OCI-LY1 (cell line): ENCODE measurements around the gene SNRNP48.

Experiments
- H2AFZ ChIP-seq: fragments of 200-600 bp; sonication (generic), shearing (Covaris generic); 2 replicates; pipeline ENCODE4 v1.6.0; 2014; ENCODE audit warnings: antibody characterized with exemption, mild to moderate bottlenecking, low read length
- H3F3A ChIP-seq: fragments of 200-600 bp; sonication (generic), shearing (Covaris generic); 2 replicates; pipeline ENCODE4 v1.6.0; 2014; ENCODE audit warnings: mild to moderate bottlenecking, antibody characterized with exemption, low read length, moderate library complexity; ENCODE audit not compliant: insufficient read depth
- H3K27ac ChIP-seq: fragments of 200-600 bp; sonication (generic); 2 replicates; pipeline ENCODE4 v1.5.1; 2014; ENCODE audit warnings: low read length, mixed run types, mild to moderate bottlenecking, low read depth; ENCODE audit not compliant: poor library complexity, severe bottlenecking
- H3K27me3 ChIP-seq: fragments of 200-600 bp; sonication (generic); 2 replicates; pipeline ENCODE4 v1.6.0; 2014; ENCODE audit warnings: antibody characterized with exemption, mild to moderate bottlenecking, low read length, moderate library complexity; ENCODE audit not compliant: insufficient read depth
- H3K36me3 ChIP-seq: fragments of 200-600 bp; sonication (generic); 2 replicates; pipeline ENCODE4 v1.6.1; 2014; ENCODE audit warnings: mild to moderate bottlenecking, antibody characterized with exemption, low read length, moderate library complexity, mixed read lengths; ENCODE audit not compliant: insufficient read depth
- H3K4me1 ChIP-seq: fragments of 200-600 bp; sonication (generic); 2 replicates; pipeline ENCODE4 v1.5.1; 2014; ENCODE audit warnings: mild to moderate bottlenecking, low read length, moderate library complexity; ENCODE audit not compliant: insufficient read depth, severe bottlenecking
- H3K4me2 ChIP-seq: fragments of 200-600 bp; sonication (generic), shearing (Covaris generic); 2 replicates; pipeline ENCODE4 v1.6.1; 2014; ENCODE audit warnings: low read length
- H3K4me3 ChIP-seq: fragments of 200-600 bp; sonication (generic); 2 replicates; pipeline ENCODE4 v1.5.1; 2014; ENCODE audit warnings: low read length, low read depth, mild to moderate bottlenecking, mixed read lengths; ENCODE audit not compliant: poor library complexity, severe bottlenecking
- H3K79me2 ChIP-seq: fragments of 200-600 bp; shearing (Covaris generic); 2 replicates; pipeline ENCODE4 v1.6.1; 2016; ENCODE audit warnings: mixed run types, low read length, mixed read lengths; ENCODE audit not compliant: insufficient read depth
- H3K9ac ChIP-seq: fragments of 200-600 bp; sonication (generic), shearing (Covaris generic); 2 replicates; pipeline ENCODE4 v1.6.1; 2014; ENCODE audit warnings: mild to moderate bottlenecking, low read length, mixed read lengths
- H3K9me2 ChIP-seq: fragments of 200-600 bp; sonication (generic), shearing (Covaris generic); 2 replicates; pipeline ENCODE4 v1.6.1; 2014; ENCODE audit warnings: low read depth, mild to moderate bottlenecking, low read length, mixed read lengths
- H3K9me3 ChIP-seq: fragments of 200-600 bp; shearing (Covaris generic); 2 replicates; pipeline ENCODE4 v1.6.1; 2014; ENCODE audit warnings: low read length, mixed read lengths
- H4K20me1 ChIP-seq: fragments of 200-600 bp; sonication (generic), shearing (Covaris generic); 2 replicates; pipeline ENCODE4 v1.6.0; 2016; ENCODE audit warnings: mild to moderate bottlenecking, low read length; ENCODE audit not compliant: insufficient read depth
- EZH2 ChIP-seq: fragments of 200-600 bp; sonication (generic), shearing (Covaris generic); IDR thresholded peaks from 2 replicates; pipeline ENCODE4 v1.8.0; 2017; ENCODE audit warnings: borderline replicate concordance, mixed run types, mild to moderate bottlenecking, antibody characterized with exemption, low read length, moderate library complexity, mixed read lengths
- TF ChIP-seq, protein P1 (sequence below): fragments of 200-600 bp; sonication (generic), shearing (Covaris generic); IDR thresholded peaks from 2 replicates; pipeline ENCODE4 v1.5.1; 2017; ENCODE audit warnings: mild to moderate bottlenecking, antibody characterized with exemption, low read length, moderate library complexity, mixed read lengths

The SNRNP48 gene

GRCh38 chr6:7574500-7574899 lies 15.5 kb upstream of the SNRNP48 start:
- TF ChIP-seq, protein P1, sequence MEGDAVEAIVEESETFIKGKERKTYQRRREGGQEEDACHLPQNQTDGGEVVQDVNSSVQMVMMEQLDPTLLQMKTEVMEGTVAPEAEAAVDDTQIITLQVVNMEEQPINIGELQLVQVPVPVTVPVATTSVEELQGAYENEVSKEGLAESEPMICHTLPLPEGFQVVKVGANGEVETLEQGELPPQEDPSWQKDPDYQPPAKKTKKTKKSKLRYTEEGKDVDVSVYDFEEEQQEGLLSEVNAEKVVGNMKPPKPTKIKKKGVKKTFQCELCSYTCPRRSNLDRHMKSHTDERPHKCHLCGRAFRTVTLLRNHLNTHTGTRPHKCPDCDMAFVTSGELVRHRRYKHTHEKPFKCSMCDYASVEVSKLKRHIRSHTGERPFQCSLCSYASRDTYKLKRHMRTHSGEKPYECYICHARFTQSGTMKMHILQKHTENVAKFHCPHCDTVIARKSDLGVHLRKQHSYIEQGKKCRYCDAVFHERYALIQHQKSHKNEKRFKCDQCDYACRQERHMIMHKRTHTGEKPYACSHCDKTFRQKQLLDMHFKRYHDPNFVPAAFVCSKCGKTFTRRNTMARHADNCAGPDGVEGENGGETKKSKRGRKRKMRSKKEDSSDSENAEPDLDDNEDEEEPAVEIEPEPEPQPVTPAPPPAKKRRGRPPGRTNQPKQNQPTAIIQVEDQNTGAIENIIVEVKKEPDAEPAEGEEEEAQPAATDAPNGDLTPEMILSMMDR: no peak
- no peak for TF ChIP-seq EZH2
- Histone ChIP-seq H3K79me2 (no peaks in the 10 kb centered on the region), H3K27me3 (peaks cover 7% of the 10 kb centered on the region; the same call in 1 of the 2 replicates), H3K4me2 (no peak overlapping the region), H2AFZ (no peak overlapping the region), H3F3A (no peaks in the 10 kb centered on the region), H3K27ac (no peak overlapping the region), H3K9me2 (no peaks in the 10 kb centered on the region), H3K36me3 (no peaks in the 10 kb centered on the region), H4K20me1 (no peaks in the 10 kb centered on the region), H3K9ac (no peak overlapping the region), H3K4me1 (no peaks in the 10 kb centered on the region), H3K9me3 (no peaks in the 10 kb centered on the region), H3K4me3 (no peak overlapping the region)

GRCh38 chr6:7578516-7578915 lies 11.5 kb upstream of the SNRNP48 start:
- no peak overlapping the region for H3K9ac ChIP-seq
- H3F3A ChIP-seq: no peaks in the 10 kb centered on the region
- H3K36me3 ChIP-seq: no peaks in the 10 kb centered on the region
- no peak overlapping the region for H3K4me2 ChIP-seq
- no peak overlapping the region for H3K4me3 ChIP-seq
- no peaks in the 10 kb centered on the region for H3K9me2 ChIP-seq
- no peak overlapping the region for H3K27ac ChIP-seq
- peaks cover 10% of the 10 kb centered on the region; the same call in 1 of the 2 replicates for H3K27me3 ChIP-seq
- no peak overlapping the region for H2AFZ ChIP-seq
- H3K4me1 ChIP-seq: no peaks in the 10 kb centered on the region
- H3K9me3 ChIP-seq: no peaks in the 10 kb centered on the region
- no peak for TF ChIP-seq EZH2
- TF ChIP-seq, protein P1: no peak
- no peaks in the 10 kb centered on the region for H3K79me2 ChIP-seq
- H4K20me1 ChIP-seq: no peaks in the 10 kb centered on the region

GRCh38 chr6:7578931-7579330 lies 11.1 kb upstream of the SNRNP48 start:
- no peak overlapping the region for H3K4me2 ChIP-seq
- H3K36me3 ChIP-seq: no peaks in the 10 kb centered on the region
- no peak overlapping the region for H3K27ac ChIP-seq
- no peaks in the 10 kb centered on the region for H3K9me3 ChIP-seq
- H3K9me2 ChIP-seq: no peaks in the 10 kb centered on the region
- no peak overlapping the region for H3K9ac ChIP-seq
- no peaks in the 10 kb centered on the region for H3F3A ChIP-seq
- no peak overlapping the region for H2AFZ ChIP-seq
- no peaks in the 10 kb centered on the region for H3K79me2 ChIP-seq
- peaks cover 10% of the 10 kb centered on the region; the same call in 1 of the 2 replicates for H3K27me3 ChIP-seq
- no peak overlapping the region for H3K4me3 ChIP-seq
- no peaks in the 10 kb centered on the region for H4K20me1 ChIP-seq
- TF ChIP-seq, protein P1: no peak
- no peak for TF ChIP-seq EZH2
- no peaks in the 10 kb centered on the region for H3K4me1 ChIP-seq
